Measurements from ENCODE around the gene CC2D1A. TPM values are rescaled to one million over a fixed set of nuclear protein-coding genes. Genes with fewer than 3 reads are reported as not detected.

Gene CC2D1A
- total and polyA plus RNA-seq, 10 donors: 13.0 to 40.1 (median 27.5) TPM

GRCh38 chr19:13906910-13907309, 909 bp downstream of the CC2D1A start:
- Histone ChIP-seq H3K27me3 (replicated peaks in 1 of 7) (no peaks in the 10 kb centered on the region), H3K4me3 (peak overlapping the region in 7 of 8 donors; percentile 67 to 90 (median 83)), H3K4me1 (peaks cover 6 to 46% (median 20%) of the 10 kb centered on the region in 6 donors), H3K9me3 (no peaks in the 10 kb centered on the region), H3K36me3 (peaks cover 0 to 29% (median 7%) of the 10 kb centered on the region in 6 donors), H3K27ac (peak overlapping the region in 4 of 8 donors; percentile 83 to 90 (median 84))
- TF ChIP-seq POLR2AphosphoS5 (IDR thresholded peaks at IDR 0.05) (no peak), POLR2A (IDR thresholded peaks at IDR 0.05) (no peak), CTCF (IDR thresholded peaks at IDR 0.05 in 8 of 11, conservative IDR thresholded peaks at IDR 0.05 in 3 of 11) (no peak)
- DNase-seq: no peak
- WGBS, 5 donors: 93 to 98% (median 95%) methylated on average over 5 of the region's 5 CpGs
- intact Hi-C loops (cut with DNase I; ENCODE audit: low total_unique reads): no loop called here

- Histone ChIP-seq H3K9me3 (no peaks in the 10 kb centered on the region), H3K27me3 (replicated peaks in 1 of 7) (no peaks in the 10 kb centered on the region), H3K27ac (no peak overlapping the region), H3K4me3 (no peak overlapping the region), H3K36me3 (peaks cover 3 to 47% (median 24%) of the 10 kb centered on the region in 6 donors), H3K4me1 (peaks cover 6 to 38% (median 20%) of the 10 kb centered on the region in 6 donors)
- TF ChIP-seq CTCF (IDR thresholded peaks at IDR 0.05 in 8 of 11, conservative IDR thresholded peaks at IDR 0.05 in 3 of 11) (no peak), POLR2AphosphoS5 (IDR thresholded peaks at IDR 0.05) (no peak), POLR2A (IDR thresholded peaks at IDR 0.05) (no peak)
- 89 to 94% (median 93%) methylated on average over 8 of the region's 8 CpGs for WGBS, 5 donors
- intact Hi-C loops (cut with DNase I; ENCODE audit: low total_unique reads): no loop called here
- no peak for DNase-seq
Observed at GRCh38 chr19:13908674-13909073, 2.7 kb downstream of the CC2D1A start.

GRCh38 chr19:13909430-13909829, 3.4 kb downstream of the CC2D1A start:
- Histone ChIP-seq H3K4me1 (peaks cover 6 to 33% (median 20%) of the 10 kb centered on the region in 6 donors), H3K27ac (no peak overlapping the region), H3K27me3 (replicated peaks in 1 of 7) (no peaks in the 10 kb centered on the region), H3K36me3 (peaks cover 3 to 54% (median 31%) of the 10 kb centered on the region in 6 donors), H3K4me3 (no peak overlapping the region), H3K9me3 (no peaks in the 10 kb centered on the region)
- no peak for DNase-seq
- TF ChIP-seq POLR2A (IDR thresholded peaks at IDR 0.05) (no peak), CTCF (IDR thresholded peaks at IDR 0.05 in 8 of 11, conservative IDR thresholded peaks at IDR 0.05 in 3 of 11) (no peak), POLR2AphosphoS5 (IDR thresholded peaks at IDR 0.05) (no peak)
- 90 to 100% (median 99%) methylated on average over 2 of the region's 2 CpGs for WGBS, 5 donors
- intact Hi-C loops (cut with DNase I; ENCODE audit: low total_unique reads): no loop called here

GRCh38 chr19:13913352-13913751, 7.4 kb downstream of the CC2D1A start:
- Histone ChIP-seq H3K9me3 (no peaks in the 10 kb centered on the region), H3K27ac (no peak overlapping the region), H3K36me3 (peaks cover 3 to 94% (median 53%) of the 10 kb centered on the region in 6 donors), H3K27me3 (replicated peaks in 1 of 7) (no peaks in the 10 kb centered on the region), H3K4me3 (no peak overlapping the region), H3K4me1 (peaks cover 0 to 8% (median 0%) of the 10 kb centered on the region in 6 donors)
- intact Hi-C loops (cut with DNase I; ENCODE audit: low total_unique reads): no loop called here
- DNase-seq: no peak
- 94 to 97% (median 97%) methylated on average over 12 to 17 of the region's 17 CpGs for WGBS, 5 donors
- TF ChIP-seq CTCF (IDR thresholded peaks at IDR 0.05 in 8 of 11, conservative IDR thresholded peaks at IDR 0.05 in 3 of 11) (no peak), POLR2AphosphoS5 (IDR thresholded peaks at IDR 0.05) (no peak), POLR2A (IDR thresholded peaks at IDR 0.05) (no peak)

All from spleen (tissue), 11 donors.